Fibroblast of skin of abdomen (primary cell): ENCODE measurements around the gene DCAF15.
A peak's percentile ranks its signal among the peaks of the same experiment; 100 is the strongest.
"Not testable (repeated sequence)": the region's sequence is repeated elsewhere in the genome, so short reads cannot be mapped to it uniquely, and the experiment has no call there.

Experiments used
- DNase-seq: peaks from one replicate; pipeline ENCODE4 v3.0.0-alpha.2; 2013

The DCAF15 gene

GRCh38 chr19:13960863-13961784, 8.8 kb downstream of the DCAF15 start:
- no peak for DNase-seq

GRCh38 chr19:13961826-13962698, 9.8 kb downstream of the DCAF15 start:
- no peak for DNase-seq

GRCh38 chr19:13962699-13963602, 10.6 kb downstream of the DCAF15 start:
- peak; percentile 36 for DNase-seq

GRCh38 chr19:13963603-13964105, 11.3 kb downstream of the DCAF15 start:
- DNase-seq = no peak

GRCh38 chr19:13964776-13965175, 12.5 kb downstream of the DCAF15 start:
- DNase-seq = no peak

- no peak for DNase-seq
These were observed 13.1 kb downstream of the DCAF15 start for GRCh38 chr19:13965377-13965896.

- no peak for DNase-seq
These were observed 13.8 kb downstream of the DCAF15 start for GRCh38 chr19:13965926-13966683.

- DNase-seq = no peak
These were observed 14.4 kb downstream of the DCAF15 start for GRCh38 chr19:13966684-13967128.

- not testable (repeated sequence) for DNase-seq
These were observed 14.9 kb downstream of the DCAF15 start for GRCh38 chr19:13967206-13967605.

GRCh38 chr19:13968383-13968935, 16.1 kb downstream of the DCAF15 start:
- DNase-seq = no peak

GRCh38 chr19:13968999-13969398, 16.7 kb downstream of the DCAF15 start:
- no peak for DNase-seq

- no peak for DNase-seq
These were observed 17.6 kb downstream of the DCAF15 start for GRCh38 chr19:13969897-13970296.

GRCh38 chr19:13971868-13972267, 19.6 kb downstream of the DCAF15 start:
- not testable (repeated sequence) for DNase-seq

- DNase-seq = no peak
These were observed 20.3 kb downstream of the DCAF15 start for GRCh38 chr19:13972368-13973155.

- not testable (repeated sequence) for DNase-seq
These were observed 21.2 kb downstream of the DCAF15 start for GRCh38 chr19:13973479-13973878.

GRCh38 chr19:13974073-13974472, 21.8 kb downstream of the DCAF15 start:
- no peak for DNase-seq

GRCh38 chr19:13975870-13976269, 23.6 kb downstream of the DCAF15 start:
- DNase-seq = no peak

GRCh38 chr19:13976446-13976845, 24.1 kb downstream of the DCAF15 start:
- no peak for DNase-seq

- DNase-seq = no peak
These were observed 25.5 kb downstream of the DCAF15 start for GRCh38 chr19:13977803-13978202.
